Left cardiac atrium (tissue), 4 donors: ENCODE measurements around the gene NRG3. TPM values are rescaled to one million over a fixed set of nuclear protein-coding genes. Genes with fewer than 3 reads are reported as not detected.

Experiments used
- ATAC-seq, 2 donors: fragments of 200-7000 bp; cut with Tn5 transposase; one replicate each; pipeline ENCODE4 v1.9.1; 2020; ENCODE audit warnings: mild to moderate bottlenecking in 2 of 2, moderate library complexity in 2 of 2
- DNase-seq: peaks from one replicate; pipeline ENCODE4 v3.0.0-alpha.2; 2020
- intact Hi-C, 2 donors: fragments of 100-400 bp; cut with DNase I; formaldehyde crosslinking; loops; one replicate each; pipeline versions ENCODE4 v1.14.1 to v1.15.1; 2022 to 2023
- total RNA-seq, 2 donors: library from RNA; stranded (reverse); fragmentation: NEBNext Ultra II Directional; extraction: Animal tissue kit (Norgen Biotek cat#: 25700); gene quantifications; one replicate each; pipeline ENCODE4 v1.2.1, GENCODE V29; 2021
- donor health status: DM: no; HTN: yes; CAD: no.
- donor health status: DM: no; HTN: yes; CAD: no; lungs with severe emphysema.
- donor health status: DM: yes; HTN: yes; CAD: no.
- donor health status: Dilated cardiomyopathy.

The NRG3 gene
- total RNA-seq, 2 donors from 2014 or later: 0.21 to 0.79 TPM

DNA sequence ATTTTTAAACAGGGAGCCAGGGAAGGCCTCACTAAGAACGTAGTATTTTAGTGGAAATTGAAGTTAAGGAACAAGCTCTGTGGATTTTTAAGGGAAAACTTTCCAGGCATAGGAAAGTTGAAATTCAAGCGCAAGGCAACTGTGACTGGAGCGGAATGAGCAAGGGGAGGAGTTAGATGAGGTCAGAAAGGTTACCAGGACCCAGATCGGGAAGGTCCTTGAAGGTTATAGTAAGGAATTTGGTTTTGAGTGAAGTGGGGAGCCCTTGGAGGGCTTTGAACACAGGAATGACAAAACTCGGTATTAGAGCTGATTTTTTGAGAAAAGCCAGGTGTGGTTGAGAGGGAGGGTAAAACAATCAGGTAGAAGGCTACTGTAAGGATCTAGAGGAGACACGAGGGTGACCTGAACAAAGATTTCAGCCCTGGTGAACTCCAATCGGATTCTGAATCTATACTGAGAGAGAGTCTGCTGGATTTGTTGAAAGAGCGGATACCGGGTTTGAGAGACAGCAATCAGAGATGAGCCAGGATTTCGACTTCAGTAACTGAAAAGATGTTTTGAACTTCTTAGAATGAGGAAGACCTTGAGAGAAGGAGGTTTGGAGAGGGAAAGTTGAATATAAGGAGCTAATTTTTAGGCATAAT is 1013.9 kb downstream of the NRG3 start:
- ATAC-seq: no peak
- no peak for DNase-seq
- intact Hi-C loops: no loop called here

DNA sequence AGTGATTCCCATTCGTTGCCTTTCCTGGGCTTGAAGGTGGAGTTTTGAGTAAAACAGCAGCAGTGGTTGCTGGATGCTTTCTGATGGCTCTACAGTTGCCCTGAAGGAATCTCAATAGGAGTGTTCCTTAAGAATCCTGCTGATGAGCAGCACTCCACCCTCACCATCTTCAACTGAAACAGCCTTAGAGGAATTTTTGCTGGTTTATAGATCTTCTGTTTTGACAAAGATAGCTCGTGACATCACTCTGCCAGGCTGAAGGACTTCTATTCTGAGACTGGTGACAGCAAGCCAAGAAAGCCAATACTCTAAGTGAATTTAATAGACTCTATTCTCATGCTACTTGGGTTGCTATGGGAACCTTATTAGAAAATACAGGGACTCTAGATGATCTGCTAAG is 1014.7 kb downstream of the NRG3 start:
- intact Hi-C loops: no loop called here
- DNase-seq (no peak), ATAC-seq (no peak)

DNA sequence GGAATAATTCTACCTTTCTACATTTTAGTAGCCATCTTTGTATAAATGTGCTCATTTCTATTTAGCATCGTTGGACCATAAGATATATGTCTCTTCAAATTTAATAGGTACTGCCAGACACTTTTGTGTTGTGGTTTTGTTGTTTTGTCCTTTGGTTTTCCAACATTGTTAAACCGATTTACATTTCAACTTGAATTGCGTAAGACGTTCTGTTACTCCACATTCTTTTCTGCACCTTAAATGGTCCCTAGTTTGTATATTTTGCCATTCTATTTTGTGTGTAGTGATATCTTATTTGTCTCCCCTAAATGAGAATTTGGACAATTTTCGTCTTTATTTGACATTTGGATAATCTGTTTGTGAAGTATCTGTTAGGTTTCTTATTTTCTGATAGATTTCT is 1015.6 kb downstream of the NRG3 start:
- ATAC-seq: no peak
- intact Hi-C loops: no loop called here
- DNase-seq: no peak

DNA sequence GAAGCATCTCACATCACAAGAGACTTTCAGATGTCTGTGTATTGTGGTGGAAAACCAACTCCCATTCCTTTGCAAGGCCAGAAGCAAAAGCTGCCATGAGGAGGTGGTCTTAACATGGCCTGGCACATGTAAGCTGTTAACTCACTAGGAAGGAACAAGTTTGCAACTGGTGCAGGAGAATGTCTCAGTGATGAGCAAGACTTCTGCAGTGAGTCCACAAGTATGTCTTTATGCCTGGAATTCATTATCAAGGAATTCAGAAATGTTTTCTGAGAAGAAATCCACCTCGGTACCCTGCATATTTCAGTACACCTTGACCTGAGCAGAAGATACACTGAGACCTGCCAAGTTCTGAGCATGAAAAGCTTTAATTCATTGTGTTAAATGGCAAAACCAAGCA is 1033.1 kb downstream of the NRG3 start:
- intact Hi-C loops: no loop called here
- ATAC-seq (no peak), DNase-seq (no peak)

DNA sequence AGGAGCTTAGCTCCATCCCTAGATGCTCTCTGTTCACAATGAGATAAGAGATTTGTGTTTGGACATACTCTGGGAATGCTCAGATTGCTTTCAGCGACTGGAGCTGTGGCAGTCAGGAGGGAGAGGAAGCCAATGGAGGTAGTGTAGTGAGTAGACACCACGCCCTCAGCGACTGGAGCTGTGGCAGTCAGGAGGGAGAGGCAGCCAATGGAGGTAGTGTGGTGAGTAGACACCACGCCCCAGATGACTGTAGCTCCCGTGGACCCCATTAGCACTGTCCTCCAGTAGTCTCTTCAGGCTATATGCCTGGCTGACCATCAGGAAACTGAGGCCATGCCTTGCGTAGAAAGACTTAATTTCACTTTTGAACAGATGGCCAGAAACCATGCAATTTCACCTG is 1033.8 kb downstream of the NRG3 start:
- no peak for DNase-seq
- intact Hi-C loops: no loop called here
- no peak for ATAC-seq

DNA sequence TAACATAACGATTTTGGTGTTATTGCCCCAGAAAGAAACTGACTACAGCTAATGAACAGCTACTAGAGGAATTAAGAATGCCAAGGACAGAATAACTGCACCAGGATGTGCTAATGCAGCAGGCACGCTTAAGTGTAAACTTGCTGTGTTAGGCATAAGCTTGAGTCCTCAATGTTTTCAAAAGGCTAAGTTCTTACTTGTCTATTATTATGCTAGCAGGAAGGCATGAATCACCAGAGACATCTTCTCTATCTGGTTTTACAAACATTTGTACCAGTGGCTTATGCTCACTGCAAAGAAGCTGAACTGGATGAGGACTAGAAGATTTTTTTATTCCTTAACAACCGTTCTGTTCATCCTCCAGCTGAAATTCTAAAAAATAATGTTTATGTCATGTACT is 1035.3 kb downstream of the NRG3 start:
- ATAC-seq (no peak), DNase-seq (no peak)
- intact Hi-C loops: no loop called here

DNA sequence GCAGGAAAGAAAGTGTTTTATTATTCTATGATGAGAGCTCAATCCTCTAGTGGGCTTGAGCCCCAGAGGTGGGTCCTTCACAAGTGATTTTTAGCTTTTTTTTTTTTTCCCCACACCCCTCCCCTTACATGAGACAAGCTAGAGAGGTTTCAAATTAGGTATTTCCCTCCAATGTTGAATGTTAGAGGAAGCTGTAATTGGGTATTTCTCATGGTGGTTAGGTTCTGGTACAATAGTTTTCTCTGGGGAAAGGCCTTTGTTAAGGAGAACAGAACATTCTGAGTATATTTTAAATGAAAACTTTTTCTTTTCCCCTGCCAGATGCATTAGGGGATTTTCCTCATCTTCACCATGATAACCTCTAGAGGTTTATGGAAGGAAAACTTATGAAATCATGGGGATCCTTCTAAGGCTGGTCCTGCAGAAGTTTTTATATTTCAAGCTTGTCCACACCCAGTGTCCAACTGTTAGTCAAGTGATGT is 1039.7 kb downstream of the NRG3 start:
- intact Hi-C loops: no loop called here
- ATAC-seq (no peak), DNase-seq (no peak)

DNA sequence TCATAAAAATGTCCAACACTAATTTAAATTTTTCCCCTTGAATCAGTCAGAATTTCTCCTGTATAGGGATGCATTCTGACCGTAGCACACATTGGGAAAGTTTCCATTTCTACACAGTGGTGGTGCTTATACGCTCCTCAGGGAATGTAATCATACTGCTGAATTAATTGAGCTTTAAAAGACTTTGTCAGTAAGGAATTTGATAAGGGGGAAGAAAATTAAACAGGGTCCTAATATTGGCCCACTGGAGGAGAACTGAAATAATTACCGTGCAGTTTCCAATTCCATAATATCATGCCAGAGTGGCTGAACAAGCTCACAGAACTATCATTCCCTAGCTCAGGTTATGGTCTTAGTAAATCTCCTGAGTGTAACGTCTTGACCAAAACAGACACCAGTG is 1041.9 kb downstream of the NRG3 start:
- DNase-seq (no peak), ATAC-seq (no peak)
- intact Hi-C loops: no loop called here

DNA sequence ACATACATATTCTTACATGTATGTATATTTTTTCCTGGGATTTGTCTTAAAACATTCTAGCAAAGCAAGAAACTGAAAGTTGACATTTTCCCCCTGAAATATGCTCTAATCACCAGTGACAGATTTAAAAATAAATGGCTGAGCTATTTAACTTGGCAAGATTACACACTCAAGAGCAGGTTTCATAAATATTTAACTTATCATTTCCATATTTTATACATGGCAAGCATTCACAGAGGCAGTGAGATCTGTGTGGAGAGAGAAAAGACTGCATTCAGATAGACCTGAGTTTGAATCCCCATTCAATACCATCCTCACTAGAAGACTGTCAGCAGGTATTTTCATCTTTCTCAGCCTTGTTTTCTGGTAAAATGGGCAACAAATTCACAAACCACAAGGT is 1043.0 kb downstream of the NRG3 start:
- intact Hi-C loops: no loop called here
- DNase-seq: no peak
- ATAC-seq: no peak

DNA sequence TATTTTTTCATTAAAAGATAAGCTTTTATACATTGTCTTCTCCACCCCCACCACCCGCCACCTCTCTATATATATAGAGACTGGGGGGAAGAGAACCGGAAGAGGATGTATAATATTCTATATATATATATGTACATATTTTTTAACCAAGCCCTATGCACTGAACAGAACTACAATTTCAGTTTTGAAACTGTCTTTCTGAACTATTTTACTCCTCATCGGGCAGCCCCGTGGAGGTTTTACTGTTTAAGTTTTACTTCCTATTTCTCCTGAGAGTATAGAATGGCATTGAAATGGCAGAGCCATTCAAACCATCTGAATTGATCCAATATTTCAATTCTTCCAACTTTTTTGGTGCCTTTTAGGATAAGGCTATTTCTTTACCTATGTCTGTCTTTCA is 1047.1 kb downstream of the NRG3 start:
- DNase-seq: no peak
- intact Hi-C loops: no loop called here

DNA sequence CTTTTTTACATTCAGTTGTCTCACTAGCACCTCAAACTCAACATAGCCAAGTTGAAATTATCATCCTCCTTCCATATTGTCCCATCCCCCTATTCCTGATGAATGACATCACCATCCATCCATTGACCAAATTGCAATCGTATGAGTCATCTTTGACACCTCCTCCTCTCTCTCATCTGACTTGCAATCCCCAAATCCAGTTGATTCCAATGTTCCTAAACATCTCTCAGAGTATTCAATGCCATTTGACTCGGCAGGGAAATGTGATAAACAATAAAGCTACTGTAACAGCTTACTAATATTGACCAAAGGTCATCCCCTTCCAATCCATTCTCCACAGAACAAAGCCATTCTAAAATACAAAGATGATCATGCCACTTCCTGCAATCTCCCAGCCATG is 1047.8 kb downstream of the NRG3 start:
- intact Hi-C loops: no loop called here
- DNase-seq (no peak), ATAC-seq (no peak)

More for the DNA sequence above, 1047.1 kb downstream of the NRG3 start:
- no peak for ATAC-seq

DNA sequence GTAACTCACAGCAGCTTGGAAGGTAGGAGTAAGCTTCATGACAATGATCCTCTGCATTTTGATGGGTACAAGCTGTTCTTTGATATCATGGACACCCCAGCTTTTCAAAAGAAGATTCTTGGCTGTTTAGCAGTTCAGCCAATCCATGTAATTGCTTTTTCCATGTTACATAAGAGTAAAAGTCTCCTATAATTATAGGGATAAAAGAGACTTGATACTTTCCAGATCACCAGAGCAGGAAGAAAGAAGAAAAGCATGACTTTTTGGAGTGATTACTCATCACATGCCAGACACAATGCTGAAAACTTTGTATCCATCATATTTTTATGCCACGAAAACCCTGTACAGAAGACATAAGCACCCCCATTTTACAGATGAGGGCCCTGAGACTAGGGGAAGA is 1049.7 kb downstream of the NRG3 start:
- intact Hi-C loops: no loop called here
- ATAC-seq: no peak

DNA sequence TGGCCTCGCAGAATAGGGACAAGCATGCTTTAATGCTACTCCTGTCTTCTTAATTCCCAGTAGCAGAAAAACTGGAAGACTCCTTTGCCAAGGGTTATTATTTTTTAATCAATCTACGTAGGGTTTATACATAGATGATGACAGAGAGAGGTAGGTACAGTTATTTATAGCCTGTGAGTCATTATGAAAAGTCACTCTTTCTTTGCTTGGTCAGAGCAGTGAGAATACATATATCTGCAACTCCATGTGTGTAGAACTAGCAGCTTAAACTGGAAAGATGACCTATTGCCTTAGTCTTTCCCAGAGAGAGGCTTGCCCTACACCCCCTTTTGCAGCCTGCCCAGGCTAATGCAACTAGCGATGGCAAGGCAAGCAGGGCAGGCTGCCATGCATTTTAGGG is 1050.6 kb downstream of the NRG3 start:
- intact Hi-C loops: no loop called here
- ATAC-seq (no peak), DNase-seq (no peak)

More for the DNA sequence above, 1049.7 kb downstream of the NRG3 start:
- DNase-seq: no peak

DNA sequence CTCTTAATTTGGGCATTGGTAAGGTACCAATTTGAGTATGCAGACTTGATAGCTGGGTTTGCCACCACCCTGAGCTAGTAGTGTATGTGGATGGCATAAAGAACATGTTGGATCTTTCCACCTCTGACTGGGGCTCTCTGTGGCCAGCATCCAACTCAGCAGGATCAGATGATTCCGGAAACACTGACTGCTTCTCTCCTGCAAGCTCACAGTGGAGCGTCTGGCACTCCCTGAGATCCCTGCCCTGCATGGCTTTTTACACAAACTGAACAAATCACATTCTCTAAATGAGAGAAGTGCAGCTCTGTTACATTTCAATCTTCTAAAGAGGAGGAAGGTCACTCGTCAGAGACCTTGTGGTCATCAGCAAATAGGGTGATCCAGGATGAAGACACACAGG is 1057.5 kb downstream of the NRG3 start:
- no peak for DNase-seq
- intact Hi-C loops: no loop called here
- no peak for ATAC-seq

DNA sequence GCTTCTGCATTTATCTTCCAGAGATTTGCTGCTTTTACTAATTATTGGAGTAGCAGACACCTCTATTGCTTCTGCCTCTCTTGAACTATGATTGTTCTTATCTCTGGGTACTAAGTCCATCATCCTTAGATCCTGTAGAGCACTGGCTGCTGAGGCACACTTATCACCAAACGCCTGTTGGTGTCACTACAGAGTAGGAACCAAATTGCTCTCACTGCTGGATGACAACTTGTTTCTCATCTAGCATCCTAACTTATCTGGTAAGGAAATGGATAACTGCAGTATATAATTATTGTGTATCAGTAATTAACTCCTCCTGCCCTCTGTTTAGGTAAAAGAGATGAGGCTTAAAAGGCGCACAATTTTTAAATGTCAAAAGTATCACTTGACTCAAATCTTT is 1059.4 kb downstream of the NRG3 start:
- intact Hi-C loops: no loop called here
- DNase-seq: no peak
- ATAC-seq: no peak

DNA sequence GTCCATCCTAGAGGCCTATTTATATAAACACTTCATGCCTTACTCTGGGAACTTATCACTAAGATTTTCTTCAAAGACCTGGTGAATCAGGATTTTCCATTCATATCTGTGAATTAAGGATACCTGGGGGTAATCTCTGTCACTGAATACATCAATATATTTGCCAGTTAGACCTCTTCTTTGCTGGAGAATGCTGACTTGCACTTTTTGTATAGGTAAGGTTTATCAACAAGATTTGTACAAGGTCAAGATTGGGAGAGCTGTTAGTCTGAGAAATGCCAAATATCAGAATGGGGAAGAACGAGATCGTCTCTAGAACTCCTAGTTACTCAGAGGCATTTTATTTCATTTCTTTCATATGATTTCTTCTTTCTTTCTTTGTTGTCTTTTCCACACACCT is 1060.0 kb downstream of the NRG3 start:
- DNase-seq: no peak
- intact Hi-C loops: no loop called here
- no peak for ATAC-seq

DNA sequence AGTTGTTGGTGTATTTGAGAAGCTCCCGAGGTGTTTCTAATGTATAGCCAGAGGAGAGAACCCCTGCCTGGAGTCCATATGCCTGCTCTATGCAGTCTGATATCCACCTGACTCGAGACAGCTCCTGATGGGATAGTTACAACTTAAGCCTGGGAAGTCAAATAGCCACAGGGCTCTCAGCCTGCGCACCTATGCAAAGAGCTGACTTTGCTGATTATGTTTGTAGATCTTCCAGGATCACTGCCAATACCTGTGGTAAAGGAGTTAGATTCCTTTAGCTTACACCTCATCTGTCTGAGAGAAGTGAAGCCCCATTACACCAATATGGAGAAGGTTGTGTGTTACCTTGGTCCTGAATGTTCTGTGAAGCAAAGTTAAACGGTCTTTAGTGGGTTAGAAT is 1063.3 kb downstream of the NRG3 start:
- ATAC-seq (no peak), DNase-seq (no peak)
- intact Hi-C loops: no loop called here

DNA sequence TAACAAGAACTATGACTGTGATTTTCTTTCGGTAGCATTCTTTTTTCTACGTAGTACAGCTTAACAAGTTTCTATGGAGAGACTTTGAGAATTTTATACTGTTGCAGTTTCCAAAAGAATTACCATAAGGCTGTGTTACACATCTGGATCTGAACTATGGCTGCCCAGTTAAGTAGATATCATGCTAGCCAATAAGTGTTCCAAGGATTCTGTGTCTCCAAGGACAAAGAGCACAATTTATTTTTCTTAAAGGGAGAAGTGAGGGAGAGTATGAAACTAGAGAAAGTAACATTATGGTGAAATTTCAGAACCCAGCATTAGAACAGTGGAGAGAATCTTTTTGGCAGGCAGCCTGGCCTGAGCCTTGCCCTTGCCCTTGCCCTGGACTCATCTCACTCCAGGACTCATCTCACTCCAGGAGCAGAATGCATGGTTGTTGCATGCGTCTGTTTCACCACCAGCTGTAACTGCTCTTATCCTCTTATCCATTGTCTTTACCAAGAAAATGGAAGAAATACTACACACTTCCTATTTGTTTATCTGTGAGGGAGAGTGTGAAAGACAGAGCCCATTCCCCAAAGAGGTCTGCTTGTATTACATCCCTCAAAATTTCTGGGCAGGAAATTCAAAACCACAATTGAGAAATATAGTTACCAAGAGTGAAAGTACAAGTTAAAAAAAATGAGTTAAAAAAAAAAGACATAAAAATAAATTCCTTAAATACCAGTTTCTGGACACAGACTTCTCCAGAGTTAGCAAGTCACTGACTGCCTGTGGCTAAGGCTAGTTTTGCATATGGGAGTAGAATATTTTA is 1067.5 kb downstream of the NRG3 start:
- peak; percentile 25 for DNase-seq
- intact Hi-C loops: no loop called here
- ATAC-seq: peak; percentile 88 to 91

DNA sequence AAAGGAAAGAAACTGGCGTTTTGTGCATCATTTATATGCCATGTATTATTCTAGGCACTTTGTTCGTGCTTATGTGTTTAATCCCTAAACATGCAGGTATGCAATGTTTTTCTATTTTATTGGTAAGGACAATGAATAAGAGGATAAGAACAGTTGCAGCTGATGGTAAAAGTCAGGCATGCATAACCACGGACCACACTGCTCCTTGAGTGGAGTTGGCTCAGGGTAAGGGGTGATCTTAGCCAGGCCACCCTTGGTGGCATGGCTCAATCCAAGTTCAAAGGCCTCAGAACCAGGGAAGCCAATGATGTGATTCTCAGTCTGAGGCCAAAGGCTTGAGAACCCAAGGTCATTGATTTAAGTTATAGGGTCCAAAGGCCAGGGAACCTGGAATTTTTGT is 1068.1 kb downstream of the NRG3 start:
- no peak for DNase-seq
- ATAC-seq: peak in 1 of 2 donors; percentile 66
- intact Hi-C loops: no loop called here

DNA sequence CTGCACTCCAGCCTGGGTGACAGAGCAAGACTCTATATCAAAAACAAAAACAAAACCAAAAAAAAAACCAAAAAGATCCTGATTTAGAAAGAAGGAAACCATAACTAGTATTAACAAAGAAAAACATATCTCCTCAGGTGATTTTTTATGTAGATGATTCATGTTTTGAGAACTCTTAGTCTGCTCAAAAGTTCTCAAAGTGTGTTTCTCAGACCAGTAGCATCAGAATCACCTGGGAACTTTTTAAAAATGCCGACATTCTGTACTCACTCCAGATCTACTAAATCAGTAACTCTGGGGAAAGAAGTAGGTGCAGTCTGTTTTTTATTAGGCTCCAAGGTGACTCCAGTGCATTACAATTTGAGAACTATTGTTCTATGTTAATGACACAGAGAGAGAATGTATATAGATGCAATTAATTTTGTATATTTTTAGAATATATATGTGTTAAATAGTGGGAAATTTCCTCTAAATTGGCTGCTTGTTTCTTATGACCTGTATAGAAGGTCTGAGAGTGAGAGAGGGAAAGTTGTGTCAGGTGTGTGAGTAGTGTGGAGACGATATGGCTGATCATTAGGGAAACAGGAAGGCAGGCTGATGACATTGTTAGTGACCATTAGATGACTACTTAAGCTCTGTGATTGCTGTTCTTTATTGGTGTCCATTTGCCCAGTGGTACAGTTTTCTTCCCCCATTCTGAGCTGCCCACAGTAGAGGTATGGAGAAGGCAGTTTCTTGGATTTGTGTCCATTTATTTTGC is 1075.0 kb downstream of the NRG3 start:
- ATAC-seq: no peak
- DNase-seq: no peak
- intact Hi-C loops: no loop called here
